Left forelimb (tissue), 1 donor: Measurements from ENCODE around the gene L3MBTL1.

Source experiments
- DNase-seq: peaks from one replicate; pipeline ENCODE4 v3.0.0-alpha.2; 2018; ENCODE audit warnings: low spot score

Gene L3MBTL1

DNA sequence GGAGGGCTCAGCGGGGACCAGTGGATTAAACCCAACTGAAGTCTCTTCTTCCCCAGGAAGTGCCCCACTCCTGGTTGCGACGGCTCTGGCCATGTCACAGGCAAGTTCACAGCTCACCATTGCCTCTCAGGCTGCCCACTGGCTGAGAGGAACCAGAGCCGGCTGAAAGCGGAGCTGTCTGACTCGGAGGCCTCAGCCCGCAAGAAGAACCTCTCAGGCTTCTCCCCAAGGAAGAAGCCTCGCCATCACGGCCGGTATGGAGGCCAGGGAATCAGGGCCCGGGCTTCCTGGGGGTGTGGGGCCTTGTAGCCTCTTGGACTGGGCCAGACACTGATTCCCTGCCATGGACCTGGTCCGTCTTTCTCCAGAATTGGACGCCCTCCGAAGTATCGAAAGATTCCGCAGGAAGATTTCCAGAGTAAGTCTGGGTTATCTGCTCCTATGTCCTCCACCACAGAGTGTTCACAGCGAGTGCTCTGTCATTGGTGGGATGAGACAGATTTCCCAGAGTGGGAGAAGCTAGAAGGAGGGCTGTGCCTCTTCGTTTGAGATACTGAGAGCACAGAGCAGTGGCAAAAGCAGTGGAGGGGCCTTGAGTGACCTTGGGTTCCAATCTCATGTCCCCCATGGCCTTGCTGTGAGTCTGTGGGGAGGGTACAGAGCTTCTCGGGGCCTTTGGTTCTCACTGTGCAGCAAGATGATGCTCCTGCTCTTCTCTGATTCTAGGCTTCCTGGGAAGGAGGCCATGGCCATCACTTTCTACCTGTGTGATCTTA lies 28.7 kb downstream of the L3MBTL1 start:
- DNase-seq, result peak; percentile 28

DNA sequence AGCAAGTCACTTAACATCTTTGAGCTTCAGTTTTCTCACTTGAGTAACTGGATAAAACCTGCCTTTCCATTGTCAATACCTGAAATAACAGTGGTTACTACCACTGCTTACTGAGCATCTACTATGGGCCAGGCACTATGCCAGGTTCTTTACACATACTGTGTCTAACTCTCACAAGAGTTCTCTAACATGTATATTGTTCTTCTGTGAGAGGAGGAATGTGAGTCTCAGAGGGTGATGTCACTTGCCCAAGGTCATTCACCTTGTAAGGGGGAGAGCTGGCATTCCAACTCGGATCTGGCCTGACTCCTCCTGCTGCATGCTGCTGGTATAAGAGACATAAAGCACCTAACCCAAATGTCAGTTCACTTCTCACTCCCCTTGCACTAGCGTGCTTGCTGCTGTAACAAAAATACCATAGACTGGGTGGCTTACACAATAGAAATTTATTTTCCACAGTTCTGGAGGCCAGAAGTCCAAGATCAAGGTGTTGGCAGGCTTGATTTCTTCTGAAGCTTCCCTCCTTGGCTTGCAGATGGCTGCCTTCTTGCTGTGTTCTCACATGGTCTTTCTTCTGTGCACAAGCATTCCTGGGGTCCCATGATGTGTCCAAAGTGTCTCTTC lies 29.4 kb downstream of the L3MBTL1 start:
- peak; percentile 6 for DNase-seq

DNA sequence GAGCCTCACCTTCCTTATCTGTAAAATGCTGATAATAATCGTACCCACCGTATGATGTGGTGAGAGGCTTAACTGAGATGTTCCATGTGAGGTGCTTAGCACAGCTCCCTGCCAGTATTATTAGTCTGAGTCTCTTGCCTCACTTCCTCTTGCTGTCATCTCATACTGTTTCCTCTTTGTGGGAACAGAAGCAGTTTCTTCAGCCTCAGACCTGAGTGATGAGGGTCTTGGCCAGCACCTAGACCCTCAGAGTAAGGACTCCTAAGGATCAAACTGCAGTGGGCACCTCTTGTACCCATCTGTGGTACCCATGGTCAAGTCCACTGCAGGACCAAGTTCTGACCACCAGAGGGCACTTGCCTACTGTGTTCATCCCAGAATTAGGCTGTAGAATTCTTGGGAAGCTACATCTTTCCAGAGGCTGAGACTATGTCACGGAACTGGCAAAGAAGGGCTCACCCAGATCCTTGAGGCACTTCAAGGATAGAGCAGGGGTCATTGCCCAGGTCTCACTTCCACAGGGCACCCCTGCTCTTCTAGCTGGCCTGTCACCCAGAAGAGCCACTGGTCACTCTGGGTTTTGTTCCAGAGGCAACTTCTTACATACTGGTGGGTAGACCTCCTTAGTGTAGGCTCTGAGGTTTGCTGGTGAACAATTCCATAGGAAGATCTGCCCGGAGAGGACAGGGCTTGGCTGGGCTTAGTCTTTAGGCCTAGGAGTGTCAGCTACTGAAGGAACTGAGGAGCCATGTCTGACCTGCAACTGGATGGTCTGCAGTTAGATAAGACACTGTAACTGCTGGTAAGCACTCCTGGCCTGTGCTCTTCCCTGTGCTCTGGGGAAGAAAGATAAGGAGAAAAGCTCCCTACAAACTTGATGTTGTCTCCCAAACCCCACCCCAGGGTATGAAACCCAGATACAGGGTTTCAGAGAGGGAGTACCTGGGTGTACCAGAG lies 30.7 kb downstream of the L3MBTL1 start:
- peak; percentile 69 for DNase-seq

DNA sequence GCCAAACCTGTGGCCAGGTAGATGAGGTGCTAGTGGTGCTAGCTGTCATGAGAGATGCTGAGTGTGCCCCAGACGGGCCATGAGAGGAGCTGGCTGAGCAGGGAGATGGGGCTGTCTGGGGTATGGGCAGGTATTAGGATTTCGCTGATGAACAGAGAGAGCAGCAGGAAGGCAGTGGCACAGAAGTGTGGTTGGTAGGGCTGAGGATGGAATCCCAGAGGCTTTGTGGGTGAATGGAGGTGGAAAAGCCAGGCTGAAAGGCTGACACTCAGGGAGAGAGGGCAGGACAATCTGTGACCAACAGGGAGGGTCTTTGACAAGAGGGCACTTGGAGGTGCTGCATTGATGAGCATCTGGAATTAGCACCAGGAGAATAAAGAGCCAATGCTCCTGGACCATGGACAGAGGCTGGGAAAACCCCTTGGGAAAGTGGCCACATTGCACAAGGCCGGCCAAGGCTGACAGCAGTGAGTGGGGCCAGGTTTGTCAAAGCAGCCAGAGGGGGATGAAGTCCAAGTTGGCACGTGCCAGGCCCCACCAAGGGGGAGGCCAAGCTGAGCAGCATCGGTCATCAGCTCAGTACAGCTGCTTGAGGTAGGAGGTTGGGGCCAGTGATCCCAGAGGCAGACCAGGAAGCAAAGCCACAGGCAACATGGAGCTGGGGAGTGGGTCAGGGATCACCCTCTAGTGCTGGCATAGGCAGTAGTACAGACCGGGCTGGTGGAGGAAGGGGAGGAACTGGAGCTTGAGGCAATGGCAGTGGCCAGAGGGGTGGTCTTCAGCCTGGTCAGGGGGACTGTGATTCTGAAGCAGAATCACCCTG lies 31.6 kb downstream of the L3MBTL1 start:
- no peak for DNase-seq

DNA sequence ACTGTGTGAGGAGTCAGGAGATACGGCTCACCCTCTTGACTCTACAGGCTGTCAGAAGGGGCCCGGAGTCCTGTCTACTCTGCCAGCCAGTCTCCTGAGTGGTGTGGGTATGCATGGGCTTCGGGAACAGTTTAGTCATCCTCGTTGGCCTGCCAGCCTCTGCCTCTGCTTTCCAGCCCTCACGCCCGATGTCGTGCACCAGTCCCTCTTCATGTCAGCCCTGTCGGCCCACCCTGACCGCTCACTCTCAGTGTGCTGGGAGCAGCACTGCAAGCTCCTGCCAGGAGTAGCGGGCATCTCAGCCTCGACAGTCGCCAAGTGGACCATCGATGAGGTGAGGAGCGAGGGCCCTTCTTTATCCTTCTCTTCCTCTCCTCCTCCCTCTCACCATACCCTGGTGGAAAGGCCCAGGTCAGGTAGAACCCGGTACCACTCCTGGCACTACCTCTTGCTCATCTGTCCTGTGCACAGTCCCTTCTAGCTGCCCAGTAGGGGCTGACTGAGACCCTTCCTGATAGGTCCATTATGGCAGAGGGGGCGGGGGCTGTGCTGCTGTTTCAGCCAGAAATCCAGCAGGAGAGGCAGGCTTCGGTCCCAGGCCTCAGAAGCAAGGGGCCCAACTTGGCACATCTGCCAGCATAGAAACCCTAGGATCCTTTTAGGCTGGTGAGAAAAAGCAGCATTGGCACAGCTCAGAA lies 32.6 kb downstream of the L3MBTL1 start:
- DNase-seq, result no peak

DNA sequence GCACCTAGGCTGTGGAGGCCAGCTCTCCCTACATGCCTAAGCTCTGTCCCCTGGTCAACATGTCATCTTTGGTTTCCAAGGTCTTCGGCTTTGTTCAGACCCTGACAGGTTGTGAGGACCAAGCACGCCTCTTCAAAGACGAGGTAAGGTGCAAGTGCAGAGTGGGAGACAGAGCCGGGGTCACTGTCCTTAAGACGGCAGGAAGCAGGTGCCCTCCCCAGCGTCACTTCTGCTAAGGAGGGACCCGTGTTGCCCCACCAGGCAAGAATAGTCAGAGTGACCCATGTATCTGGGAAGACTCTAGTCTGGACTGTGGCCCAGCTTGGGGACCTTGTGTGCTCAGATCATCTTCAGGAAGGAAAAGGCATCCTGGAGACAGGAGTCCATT lies 33.2 kb downstream of the L3MBTL1 start:
- no peak for DNase-seq

DNA sequence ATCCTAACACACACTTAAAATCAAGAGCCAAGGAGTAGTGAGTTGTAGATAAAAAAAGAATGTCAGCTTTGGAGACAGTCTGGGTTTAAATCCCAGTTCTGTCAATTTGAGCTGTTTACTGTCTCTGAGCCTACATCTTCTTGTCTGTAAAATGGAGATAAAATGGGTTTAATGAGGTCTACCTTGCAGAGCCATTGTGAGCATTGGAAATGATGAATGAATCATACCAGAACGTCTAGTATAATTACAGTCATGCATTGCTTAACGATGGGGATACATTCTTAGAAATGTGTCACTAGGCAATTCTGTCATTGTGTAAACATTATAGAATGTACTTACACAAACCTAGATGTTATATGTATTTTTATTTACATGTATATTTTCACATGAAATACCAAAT lies 33.7 kb downstream of the L3MBTL1 start:
- no peak for DNase-seq

DNA sequence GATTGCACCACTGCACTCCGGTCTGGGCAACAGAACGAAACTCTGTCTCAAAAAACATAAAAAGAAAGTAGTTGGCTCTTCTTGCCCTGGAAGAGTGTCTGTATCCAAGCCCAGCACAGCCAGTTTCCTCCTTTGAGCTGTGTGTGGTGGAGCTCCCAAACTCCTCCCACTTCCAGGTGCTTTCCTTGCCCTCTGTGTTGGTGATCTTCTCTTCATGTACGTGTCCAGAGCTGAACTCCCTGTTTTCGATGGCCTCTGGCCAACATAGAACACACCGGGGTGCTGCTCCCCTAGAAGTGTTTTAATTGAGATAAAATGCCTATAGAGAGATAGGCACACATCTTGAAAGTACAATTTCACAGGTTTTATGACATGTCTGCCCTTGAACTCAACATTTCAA lies 34.7 kb downstream of the L3MBTL1 start:
- no peak for DNase-seq

DNA sequence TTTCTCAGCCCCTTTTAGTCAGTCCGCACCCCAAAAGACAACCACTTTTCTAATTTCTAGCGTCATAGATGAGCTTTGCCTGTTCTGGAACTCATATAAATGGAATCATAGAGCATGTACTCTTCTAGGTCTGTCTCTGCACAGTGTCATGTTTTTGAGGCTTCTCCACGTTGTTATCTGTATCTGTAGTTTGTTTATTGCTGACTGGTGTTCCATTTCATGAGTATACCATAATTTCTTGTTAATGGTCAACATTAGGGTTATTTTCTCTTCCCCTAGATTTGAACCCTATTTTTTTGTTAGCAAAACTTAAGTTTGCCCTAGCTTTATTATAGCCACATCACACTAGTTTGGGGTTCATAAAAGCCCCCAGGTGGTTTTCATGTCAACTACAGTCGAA lies 35.2 kb downstream of the L3MBTL1 start:
- DNase-seq, result no peak

DNA sequence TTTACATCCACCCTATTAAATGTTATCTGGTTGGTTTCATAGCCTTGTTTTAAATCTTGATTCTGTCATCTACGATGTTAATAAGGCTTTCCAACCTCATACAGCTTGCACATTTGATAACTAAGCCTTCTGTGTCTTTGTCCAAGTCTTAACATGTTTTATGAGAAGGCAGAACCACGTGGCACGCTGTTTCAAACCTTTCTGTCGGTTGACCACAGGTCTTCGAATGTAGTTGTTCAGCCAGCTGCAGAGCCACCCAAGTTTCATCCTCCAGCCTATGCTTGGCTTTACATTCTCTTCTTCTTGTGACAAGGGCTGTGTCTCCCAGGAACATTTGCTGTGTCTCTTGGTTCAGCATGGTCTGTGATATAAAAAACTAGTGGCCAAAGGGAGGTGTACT lies 35.6 kb downstream of the L3MBTL1 start:
- DNase-seq, result no peak

DNA sequence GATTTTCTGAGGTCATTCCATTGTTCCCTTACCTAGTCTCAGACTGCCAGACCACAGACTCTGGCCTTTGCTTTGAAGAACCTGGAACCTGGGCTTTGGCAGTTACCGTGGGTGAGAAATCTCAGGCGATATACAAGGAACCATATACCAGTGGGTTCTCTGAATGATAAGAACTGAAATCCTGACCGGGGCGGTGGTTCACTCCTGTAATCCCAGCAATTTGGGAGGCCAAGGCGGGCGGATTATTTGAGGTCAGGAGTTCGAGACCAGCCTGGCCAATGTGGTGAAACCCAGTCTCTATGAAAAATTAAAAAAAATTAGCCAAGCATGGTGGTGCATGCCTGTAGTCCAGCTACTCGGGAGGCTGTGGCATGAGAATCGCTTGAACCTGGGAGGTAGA lies 37.0 kb downstream of the L3MBTL1 start:
- no peak for DNase-seq

DNA sequence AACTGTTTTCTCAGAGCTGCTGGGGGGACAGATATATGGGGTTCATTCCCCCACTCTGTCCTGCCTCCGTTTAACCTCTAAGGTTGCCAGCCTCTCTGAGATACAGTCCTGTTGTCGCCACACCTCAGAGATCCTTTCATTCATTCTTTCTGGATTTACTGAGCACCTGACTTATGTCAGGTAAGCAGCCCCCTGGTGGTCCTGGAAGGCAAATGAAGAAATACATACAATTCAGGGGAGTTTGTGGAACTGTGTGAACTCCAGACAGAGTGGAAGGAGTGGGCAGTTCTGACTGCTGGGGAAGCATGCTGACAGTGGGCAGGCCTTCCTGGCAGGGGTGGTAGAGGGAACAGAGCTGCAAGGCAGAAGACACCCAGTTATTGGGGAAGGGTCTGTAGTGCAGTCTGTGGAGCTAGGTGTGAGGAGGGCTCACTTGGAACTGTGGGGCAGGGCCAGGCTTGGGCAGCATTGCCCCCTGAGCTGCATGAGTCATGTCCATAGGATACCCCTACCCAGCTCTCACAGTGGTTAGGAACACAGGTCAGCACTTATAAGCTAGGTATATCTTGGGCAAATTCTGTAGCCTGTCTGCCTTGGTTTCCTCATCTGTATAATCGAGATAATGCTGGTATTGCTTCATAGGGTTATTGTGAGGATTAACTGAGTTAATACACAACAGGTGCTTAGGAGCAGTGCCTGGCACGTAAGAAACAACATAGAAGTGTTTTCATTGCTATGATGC lies 38.5 kb downstream of the L3MBTL1 start:
- DNase-seq, result no peak

DNA sequence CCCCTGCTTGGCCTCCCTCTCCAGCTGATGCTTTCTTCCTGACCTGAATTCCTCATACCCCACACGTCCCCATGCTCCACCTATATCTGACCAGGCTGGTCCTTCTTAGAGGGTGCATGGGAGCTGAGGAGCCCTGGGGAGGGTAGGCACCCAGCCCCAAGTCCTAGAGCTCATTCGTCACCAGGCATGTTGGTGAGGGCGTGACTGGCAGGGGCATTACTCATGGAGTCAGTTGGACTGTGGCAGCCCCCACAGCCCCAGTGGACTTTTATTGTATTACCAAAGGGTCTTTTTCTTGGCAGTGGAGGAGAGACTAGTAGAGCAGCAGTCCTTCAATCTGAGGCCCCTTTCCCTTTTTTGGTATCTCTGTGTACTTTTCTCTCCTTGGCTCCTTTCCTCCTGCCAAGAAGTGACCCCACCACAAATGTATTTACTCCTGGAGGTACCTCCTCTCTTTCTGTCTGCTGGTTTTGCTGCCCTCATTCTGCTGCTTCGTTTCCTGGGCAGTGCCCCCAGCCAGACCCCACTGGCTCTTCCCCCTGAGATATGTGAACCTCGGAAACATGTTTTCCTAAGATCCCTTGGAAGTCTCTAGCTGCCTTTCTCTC lies 40.9 kb downstream of the L3MBTL1 start:
- DNase-seq, result no peak

DNA sequence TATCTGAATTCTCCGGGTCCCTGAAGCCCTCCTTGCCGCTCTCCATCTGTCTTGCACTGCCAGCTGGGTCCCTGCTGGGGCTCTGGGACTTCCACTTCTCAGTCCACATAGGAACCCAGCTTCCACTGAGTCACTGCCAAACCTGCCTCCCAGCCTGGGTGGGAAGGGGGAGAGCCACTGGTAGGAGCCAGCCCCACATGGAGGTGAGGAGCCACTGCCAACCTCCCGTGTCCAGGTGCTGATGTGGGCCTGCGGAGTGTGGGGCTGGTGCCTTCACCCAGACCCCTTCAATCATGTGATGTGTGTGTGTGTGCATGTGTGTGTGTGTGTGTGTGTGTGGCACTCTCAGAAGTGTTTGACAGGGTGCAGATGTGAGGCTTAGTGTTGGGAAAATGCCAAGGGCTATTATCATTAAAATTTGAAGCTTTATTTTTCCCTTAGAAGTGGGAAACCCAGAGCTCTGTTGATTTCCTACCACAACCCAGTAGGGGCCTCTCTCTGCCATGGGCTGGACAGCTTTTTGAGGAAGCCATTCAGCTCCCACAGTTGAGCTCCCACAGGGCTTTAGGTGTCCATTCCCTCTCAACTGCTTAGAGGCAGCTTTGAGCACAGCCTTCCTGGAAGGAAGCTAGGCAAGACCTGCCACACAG lies 42.0 kb downstream of the L3MBTL1 start:
- no peak for DNase-seq

DNA sequence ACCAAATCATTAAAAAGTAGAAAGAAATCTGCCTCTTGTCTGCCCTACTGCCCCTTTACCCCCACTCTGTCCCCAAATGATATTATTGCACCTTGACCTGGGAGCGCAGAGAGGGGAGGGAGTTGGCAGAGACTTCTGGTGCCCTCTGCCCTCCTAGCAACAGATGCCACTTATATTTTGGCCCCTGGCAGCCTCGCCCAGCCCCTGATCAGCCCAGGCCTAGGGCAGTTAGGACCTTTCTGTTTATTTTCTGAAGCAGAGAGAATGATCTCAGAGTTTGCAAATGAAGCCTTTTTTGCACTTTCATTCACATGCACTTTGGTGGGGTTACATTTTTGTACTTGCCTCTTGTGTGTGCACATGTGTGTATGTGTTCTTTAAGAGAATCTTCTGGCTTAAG lies 43.0 kb downstream of the L3MBTL1 start:
- no peak for DNase-seq

DNA sequence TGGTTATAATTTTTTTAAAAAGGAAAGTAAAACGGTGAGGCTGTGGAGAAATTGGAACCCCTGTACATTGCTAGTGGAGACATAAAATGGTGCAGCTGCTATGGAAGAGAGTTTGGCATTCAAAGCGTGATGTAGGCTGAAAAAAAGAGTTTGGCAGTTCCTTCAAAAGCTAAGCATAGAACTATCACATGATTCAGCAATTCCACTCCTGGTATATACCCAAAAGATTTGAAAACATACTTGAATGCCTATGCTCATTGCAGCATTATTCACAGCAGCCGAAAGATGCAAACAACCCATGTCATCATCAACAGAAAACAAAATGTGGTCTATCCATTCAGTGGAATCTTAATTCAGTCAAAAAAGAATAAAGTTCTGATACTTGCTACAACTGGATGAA lies 46.9 kb downstream of the L3MBTL1 start:
- no peak for DNase-seq

DNA sequence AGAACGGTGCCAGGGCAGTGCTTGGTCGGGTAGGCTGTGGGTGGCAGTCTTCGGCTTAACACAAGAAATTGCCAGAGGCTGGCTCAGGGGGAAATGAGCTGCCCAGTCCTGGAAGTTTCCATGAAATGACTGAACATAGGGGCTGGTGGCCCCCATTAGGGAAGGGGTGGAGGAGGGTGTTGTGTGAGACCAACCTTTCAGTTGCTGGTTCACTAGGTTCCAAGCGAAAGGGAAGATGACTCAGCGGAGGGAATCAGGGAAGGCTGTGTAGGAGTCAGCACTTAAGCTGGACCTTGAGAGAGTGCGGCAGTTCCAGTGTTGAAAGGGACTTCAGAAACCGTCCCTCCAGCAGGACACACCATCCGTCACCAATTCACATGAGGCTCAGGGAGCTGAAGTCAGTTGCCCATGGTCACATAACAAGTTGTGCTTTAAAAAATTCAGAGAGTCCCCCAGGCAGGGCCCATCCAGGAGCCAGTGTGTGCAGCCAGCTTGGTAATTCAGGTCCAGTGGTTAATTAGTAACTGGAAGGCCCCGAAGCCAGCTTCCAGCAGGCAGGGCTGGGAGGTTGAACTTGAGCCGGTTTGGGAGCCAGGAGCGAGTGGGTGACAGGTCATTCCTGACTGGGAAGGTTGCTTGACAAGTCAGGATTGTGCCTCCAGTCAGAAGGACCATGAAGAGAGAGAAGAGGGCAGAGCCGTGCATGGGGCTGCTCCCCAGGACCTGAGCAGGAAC lies 51.1 kb downstream of the L3MBTL1 start, which contains the start of gene SGK2:
SGK2 (plus strand) TSS at position 616 of the 735 bp plus-strand sequence. CDS start 7,469 bp downstream, outside the sequence.
- DNase-seq, result no peak

DNA sequence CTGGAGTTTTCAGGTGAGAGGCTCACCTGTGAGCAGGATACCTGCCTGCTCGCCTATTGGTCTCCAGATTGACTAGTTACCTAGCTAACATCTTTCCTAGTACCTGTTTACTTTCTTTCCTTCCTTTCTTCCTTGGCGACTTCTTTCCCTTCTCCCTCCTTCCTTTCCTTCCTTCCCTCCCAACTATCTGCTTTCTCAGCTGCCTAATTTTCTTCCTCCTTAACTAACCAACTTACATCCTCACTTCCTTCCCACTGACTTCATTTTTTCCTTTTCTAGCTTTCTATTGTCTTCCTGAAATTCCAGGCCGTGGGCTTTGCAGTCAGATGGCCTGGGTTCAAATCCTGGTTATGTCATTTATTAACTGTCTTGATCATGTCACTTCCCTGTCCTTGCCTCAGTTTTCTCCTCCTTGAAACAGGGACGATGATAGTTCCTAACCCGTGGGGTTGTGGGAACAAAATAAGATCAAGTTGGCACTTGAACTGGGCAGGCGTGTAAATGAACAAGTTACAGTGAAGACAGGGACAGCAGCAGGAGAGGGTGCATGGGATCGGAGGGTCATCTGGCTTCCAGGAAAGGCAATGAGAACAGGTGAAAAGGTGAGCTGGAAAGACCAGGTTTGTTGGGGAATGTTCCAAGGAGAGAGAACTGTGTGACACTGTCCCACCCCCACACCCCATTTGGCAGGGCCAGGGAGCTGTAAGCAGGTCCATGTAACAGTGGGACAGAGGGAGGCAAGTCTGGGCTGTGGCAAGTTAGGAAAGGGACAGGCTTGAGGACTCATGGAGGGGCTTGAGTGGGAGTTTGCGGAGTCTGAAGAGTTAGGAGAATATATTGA lies 51.9 kb downstream of the L3MBTL1 start:
- no peak for DNase-seq
